GM18526 (cell line): ENCODE measurements around the gene NTPCR.

Experiments
- POLR2A ChIP-seq: IDR thresholded peaks from 3 replicates; pipeline ENCODE4 v1.6.1; 2011; ENCODE audit not compliant: insufficient read length; ENCODE audit errors: extremely low read depth

The NTPCR gene

DNA sequence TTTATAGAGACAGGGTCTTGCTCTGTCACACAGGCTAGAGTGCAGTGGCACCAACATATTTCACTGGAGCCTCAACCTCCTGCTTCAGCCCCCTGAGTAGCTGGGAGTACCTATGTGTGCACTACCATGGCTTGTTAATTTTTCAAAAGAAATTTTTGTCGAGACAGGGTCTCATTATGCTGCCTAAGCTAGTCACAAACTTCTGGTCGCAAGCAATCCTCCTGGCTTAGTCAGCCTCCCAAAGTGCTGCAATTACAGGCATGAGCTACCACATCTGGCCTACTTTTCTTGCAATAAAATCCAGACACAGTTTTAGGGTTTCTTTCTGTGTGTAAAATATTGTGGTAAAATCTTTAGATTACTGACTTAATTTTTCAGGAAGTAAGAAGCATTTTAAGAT, 27.9 kb upstream of the NTPCR start:
- TF ChIP-seq POLR2A, result no peak

DNA sequence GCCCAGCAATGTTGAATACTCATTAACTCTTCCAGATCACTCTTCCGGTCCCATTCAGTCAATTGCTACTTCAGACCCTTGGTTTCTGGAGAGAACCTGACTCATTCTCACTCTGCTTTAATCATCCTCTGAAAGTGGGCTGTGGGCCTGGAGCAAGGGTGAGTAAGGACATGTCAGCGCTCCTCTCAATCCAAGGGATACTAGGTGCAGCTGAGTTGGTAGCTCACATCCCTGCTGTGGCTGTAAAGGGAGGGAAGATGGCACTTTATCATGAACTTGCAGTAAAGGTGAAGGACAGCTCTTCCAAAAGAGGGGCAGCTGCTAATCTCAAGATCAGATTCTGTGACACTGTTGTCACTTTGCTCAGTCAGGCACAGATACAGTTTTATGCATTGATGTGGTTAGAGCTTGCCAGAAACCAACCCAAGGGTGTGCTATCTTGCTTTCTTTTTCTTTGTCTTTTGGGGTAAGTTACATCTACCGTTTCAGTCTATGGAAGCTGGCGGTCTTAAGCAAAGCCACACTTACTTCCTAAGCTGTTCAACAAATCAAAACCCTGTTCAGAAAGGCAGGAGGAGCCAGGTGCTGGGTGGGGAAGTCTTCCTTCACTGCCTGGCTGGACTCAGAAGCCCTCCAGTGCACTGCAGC, 26.5 kb upstream of the NTPCR start:
- no peak for TF ChIP-seq POLR2A

DNA sequence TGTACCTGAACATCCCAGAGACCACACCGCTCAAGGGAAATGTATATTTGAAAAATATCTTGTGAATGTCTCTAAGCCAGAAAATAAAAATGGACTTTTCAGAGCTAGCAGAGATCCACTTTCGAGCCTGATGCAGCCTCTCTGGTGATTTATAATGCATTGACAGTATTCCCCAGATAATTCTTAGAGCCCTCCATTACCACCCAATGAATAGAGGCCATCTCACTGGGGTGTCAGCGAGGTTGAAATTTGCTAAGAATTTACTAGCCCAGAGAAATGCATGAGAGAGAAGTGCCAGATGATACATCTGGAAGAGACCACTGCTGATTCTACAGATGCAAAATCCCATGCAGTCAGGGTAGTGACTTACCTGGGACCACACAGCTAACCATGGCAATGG, 25.5 kb upstream of the NTPCR start:
- TF ChIP-seq POLR2A, result no peak

DNA sequence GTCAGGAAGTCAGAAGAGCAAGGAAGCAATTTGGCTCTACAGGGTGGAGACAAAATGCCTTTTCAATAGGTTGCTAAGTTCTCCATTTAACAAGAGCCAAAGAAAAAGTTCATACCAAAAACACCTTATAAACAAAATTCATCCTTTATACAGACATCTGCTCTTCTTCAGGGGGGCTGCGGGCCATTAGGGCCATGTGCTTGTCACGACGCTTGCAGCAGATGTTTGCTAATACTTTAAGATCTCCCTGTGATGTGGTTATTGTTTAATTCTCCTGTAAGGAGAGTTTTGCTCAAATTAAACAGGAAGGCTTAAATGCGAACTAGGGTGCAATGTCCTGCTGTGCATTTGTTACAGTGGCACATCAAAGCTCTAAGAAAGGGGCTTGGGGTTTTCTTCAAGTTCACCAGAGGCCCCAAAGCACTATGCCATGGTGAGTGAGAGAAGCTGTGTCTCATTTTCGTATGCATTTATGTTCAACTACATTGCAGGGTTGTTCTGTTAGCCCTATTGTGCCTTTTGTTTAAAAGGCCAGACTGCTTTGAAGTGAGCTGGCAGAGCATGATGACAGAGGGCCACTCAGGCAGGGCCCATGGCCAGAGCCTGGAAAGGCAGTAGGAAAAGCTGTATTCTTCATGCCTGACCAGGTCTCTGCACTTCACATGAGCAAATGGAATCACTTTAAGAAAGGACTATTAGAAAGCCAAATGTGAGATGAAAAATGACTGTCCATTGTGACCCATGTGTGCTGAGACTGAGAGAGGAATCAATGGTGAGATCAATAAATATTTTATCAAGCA, 24.8 kb upstream of the NTPCR start:
- TF ChIP-seq POLR2A, result no peak

DNA sequence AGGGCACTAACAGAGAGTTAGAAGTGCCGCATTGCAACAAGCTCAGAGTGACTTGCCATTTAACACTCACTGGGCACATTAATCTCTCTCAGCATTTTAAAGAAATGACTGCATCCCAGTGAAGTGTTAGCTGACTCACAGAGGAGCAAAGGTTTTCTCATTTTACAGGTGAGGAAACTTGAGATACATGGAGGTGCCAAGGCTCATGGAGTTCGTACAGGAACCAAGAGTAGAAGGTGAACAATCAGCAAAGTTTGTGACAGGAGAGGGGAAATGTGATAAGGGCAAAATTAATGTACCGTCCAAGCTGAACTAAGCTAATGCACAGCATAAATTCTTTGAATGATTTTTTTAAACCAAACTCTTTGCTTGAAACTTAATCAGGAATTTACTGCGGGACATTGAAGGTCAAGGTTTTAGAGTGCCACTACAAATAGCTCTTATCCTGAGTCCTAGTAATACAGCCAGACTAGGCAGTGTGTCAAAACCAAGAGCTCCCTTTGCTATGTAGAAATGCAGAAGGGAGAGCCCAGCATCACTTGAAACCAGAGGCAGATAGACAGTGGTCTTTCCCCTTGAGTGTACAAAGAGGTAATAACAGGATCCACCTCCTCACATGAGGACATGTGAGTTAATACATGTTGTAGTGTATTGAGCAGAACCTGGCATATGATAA, 22.4 kb upstream of the NTPCR start:
- no peak for TF ChIP-seq POLR2A

DNA sequence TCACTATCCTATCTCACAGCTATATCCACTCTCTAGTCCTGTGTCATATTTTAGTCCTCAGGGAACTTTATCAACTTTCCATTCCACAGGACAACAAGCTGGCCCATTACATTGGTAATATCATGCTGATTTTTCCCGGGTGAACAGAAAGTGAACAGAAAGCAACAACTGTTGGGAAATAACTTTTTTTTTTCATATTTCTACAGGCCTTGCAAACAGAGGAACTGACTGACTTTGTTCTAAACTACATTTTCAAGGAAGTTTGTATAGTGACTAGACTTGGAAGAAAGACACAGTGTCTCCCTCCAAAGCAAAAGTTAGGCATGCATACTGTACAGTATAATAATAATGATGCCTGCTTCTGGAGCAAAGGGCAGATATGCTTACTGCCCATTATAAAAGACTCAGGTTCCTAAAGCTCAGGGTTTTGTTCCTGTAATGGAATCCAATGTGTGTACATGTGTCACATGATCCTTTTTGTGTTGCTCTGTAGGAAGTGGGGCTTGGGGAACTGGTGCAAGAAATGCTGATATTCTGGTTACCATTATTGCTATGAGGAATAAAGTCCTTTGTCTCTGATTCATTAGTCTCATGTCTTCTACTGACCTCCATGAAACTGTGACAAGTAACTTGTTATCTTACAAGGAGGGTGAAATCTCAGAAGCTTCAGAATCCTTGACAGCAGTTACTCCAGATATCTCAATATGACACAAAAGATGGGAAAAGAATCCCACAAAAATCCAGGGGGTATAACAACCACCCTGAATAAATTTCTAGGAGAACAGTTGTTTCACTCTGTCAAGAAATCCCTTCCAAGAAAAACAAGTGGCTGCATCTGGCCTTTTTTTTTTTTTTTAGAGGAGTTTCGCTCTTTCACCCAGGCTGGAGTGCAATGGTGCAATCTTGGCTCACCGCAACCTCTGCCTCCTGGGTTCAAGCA, 17.7 kb upstream of the NTPCR start:
- no peak for TF ChIP-seq POLR2A

DNA sequence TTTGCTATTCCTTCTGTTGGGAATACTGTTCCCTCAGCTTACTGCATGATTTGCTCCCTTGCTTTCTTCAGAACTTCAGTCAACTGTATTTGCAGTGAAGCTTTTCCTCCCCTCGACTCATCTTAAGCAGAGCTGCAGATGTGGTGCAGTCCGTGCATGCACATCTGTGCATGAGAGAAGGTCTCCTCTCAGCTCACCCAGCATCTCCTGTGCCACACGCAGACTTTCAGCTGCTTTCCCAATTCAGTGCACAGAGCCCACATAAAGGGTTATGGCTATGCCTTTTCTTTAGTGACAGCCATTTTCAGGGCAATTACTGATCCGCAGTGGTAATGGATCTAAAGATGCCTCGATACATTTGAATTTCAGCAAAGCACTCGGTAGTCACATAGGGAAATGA, 13.5 kb upstream of the NTPCR start:
- TF ChIP-seq POLR2A, result no peak

DNA sequence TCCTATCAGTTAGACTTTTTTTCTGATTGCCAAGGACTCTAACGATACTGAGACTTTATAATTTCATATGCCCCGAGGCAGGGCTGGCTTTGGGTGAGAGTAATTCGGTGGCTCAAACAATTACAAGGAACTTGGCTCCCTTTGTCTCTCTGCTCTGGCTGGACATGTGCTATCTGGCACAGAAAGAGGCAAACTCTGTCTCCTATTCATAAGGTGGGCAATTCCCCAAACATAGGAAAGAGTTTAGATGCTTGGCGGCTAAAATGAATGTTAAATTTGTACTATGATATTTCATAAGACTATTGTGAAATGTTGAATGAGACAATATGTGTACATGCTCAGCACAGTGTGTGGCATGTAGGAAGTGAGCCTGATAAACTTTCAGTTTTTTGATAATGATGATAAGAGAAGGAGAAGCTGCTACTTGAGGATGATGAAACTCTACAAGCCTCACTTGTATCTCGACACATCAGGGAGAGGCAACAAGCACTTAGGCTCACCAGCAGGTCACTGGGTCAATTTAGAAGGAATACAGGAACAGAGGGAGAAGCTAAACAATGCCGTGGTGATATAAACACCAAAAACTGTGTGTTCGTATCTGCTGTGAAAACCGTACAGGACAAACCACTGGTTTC, 12.6 kb upstream of the NTPCR start:
- TF ChIP-seq POLR2A, result no peak

DNA sequence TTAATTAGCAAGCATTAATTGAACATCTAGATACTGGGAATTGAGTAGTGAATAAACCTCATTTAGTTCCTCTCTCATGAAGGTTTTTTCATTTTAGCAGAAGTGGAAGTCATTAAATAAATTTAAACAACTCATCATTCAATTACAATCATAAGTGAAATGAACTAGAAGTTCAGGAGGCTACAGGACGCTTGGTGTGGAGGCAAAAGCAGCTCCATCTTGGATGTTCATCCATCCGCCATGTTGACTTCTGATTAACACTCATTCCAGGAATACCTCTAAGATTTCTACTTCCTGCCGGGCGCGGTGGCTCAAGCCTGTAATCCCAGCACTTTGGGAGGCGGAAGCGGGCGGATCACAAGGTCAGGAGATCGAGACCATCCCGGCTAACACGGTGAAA, 11.5 kb upstream of the NTPCR start:
- no peak for TF ChIP-seq POLR2A

DNA sequence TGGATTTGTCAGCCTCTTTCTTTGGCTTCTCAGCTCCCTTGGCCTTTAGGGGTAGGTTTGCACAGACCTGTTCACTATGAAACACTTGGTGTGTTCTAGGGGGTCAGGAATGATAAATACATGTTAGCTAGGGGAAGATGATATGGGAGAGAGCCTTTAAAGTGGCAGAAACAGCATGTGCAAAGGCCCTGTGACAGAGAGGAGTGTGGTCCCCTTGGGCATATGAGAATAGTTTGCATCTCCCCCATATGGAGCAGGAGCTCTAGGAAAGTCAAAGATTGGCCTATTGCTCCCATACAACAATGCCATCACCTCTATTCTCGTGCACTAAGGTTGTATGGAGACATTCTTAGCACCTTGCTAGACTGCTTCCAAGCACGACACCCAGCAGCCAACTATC, 10.7 kb upstream of the NTPCR start:
- TF ChIP-seq POLR2A, result no peak

DNA sequence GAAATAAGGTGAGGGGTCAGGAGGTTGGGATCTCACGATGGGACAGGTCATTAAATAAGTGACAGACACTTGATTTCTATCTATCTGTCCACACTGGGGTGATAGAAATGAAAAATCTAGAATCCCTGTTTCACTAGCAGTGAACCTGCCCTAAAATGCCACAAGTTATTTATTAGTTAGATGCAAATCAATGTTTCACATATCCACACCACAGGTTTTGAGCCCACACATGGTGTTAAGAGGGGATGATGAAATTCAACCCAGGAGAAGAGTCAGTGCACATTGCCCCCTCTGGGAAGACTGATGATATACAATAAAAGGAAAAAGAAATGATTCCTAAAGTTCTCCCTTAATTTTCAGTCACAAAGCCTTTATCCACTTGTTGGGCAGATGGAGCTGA, 10.1 kb upstream of the NTPCR start:
- no peak for TF ChIP-seq POLR2A

DNA sequence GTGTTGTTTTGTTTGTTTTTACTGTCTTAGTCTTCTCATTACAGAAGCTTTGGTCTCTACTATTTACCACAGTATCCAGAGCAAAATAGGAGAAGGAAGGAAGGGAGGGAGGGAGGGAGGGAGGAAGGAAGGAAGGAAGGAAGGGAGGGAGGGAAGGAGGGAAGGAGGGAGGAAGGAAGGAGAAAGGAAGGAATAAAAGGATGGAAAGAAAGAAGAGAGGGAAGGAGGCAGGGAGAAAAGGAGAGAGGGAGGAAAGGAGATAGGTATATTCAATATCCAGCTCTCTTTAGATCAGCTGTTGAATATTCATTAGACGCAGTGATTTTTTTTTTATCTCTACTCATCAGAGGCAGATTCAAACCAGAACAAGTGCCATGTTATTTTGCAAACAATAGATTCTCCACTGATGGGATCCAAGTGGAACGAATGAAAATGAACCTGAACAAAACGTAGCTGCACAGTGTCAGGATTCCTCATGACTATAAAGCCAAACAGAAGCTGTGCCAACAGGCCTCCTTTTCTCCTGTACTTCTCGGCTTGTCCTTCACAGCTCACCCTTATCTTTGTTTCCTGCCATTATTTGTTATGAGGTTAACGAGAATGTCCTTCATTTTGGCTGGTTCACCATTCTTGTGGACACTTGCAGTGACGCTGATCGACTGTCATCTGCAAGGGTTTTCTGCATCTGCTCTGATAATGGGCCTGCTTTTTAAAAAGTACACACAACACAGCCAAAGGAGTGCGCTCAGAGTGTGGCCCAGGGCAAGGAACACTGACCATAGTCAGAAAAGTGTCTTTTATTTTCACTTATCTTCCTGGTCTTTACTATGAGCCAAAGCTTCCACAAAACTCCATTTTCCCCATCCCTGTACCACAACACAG, 7.8 kb upstream of the NTPCR start:
- no peak for TF ChIP-seq POLR2A

DNA sequence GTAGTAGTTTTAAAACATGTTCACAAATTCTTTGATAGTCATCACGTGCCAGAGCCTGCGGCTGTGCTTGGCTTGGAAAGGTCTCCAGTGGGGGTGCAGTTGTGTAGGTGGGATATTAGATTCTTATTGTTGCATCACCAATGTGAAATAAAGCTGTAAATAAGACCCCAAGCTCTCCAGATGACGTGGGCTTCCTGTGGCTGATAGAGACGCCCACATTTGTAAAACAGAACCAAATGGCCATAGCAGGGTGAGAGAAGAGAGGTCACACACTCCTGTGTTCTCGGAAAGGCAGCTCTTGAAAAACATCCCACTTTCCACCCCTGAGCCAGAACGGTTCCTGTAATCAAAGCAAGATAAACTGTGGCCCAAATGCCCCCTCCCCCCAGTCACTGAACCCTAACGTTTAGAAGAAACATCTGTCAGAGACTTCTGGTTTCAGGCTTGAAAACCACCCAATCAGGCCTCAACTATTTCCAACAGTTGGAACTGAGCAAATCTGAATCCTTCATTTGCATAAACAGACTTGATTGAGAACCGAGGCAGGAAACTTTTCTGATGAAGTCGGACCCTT, 6.6 kb upstream of the NTPCR start:
- TF ChIP-seq POLR2A, result no peak
